Cardiac muscle cell (in vitro differentiated cells and primary cell): ENCODE results near the gene SMIM26. TPM values are rescaled to one million over a fixed set of nuclear protein-coding genes. Genes with fewer than 3 reads are reported as not detected.

Source experiments
- DNase-seq, 2 donors: peaks; one replicate each; pipeline versions ENCODE4 v3.0.0 to v3.0.0-alpha.2; 2010 to 2017; ENCODE audit warnings: low read depth in 1 of 2, low spot score in 1 of 2
- H3K27ac ChIP-seq: fragments of 200-600 bp; sonication (generic); 2 replicates; pipeline ENCODE4 v1.5.1; 2016
- H3K27me3 ChIP-seq: fragments of 200-600 bp; sonication (generic); 2 replicates; pipeline ENCODE4 v1.6.0; 2016; ENCODE audit warnings: control low read depth
- H3K36me3 ChIP-seq: fragments of 200-600 bp; sonication (generic); 2 replicates; pipeline ENCODE4 v1.5.1; 2016; ENCODE audit warnings: control low read depth
- H3K4me1 ChIP-seq: fragments of 200-600 bp; sonication (generic); 2 replicates; pipeline ENCODE4 v1.8.1; 2017; ENCODE audit warnings: low read depth, mild to moderate bottlenecking, mixed run types
- H3K4me3 ChIP-seq: fragments of 200-600 bp; sonication (generic); 2 replicates; pipeline ENCODE4 v1.5.1; 2016; ENCODE audit warnings: mild to moderate bottlenecking
- H3K9me3 ChIP-seq: fragments of 200-600 bp; sonication (generic); 2 replicates; pipeline ENCODE4 v1.5.1; 2017; ENCODE audit warnings: low read depth, mild to moderate bottlenecking, control low read depth
- polyA plus RNA-seq: library from polyadenylated mRNA; unstranded; fragments of >200 nt; fragmentation: Nextera tagmentation; extraction: Ambion mirVana; gene quantifications from 2 replicates; pipeline ENCODE4 v1.2.1, GENCODE V29; 2016
- total RNA-seq: library from RNA; depleted of rRNA; stranded (reverse); fragments of >200 nt; gene quantifications from 2 replicates; pipeline ENCODE4 v1.2.3, GENCODE V29; 2016
- TF ChIP-seq, protein P1 (sequence below): IDR thresholded peaks from 2 replicates; pipeline ENCODE4 v1.5.1; 2012; ENCODE audit warnings: low read depth, mild to moderate bottlenecking, low read length

Gene SMIM26
- total and polyA plus RNA-seq, 2 experiments from 2014 or later, result 152 to 167 TPM

DNA sequence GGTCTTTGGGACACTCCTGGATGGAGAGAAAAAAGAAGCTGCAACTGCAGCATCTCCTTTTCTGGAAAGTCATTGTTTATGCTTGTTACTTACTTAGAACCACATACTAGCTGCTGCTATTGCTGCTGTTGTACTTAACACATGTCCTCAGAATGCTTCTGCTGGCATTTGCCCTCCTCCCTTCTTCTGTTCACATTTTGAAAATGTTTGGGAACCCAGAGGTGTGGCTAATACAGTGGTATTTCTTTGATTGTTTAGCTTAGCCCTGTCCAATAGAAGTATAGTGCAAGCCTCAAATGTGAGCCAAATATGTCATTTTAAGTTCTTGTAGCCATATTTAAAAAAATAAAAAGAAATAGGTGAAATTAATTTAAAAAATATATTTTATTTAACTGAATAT lies 29.0 kb downstream of the SMIM26 start:
- H3K4me3 ChIP-seq, result no peak overlapping the region
- H3K27ac ChIP-seq, result no peak overlapping the region
- H3K4me1 ChIP-seq, result no peaks in the 10 kb centered on the region
- H3K9me3 ChIP-seq, result no peaks in the 10 kb centered on the region
- TF ChIP-seq, protein P1, sequence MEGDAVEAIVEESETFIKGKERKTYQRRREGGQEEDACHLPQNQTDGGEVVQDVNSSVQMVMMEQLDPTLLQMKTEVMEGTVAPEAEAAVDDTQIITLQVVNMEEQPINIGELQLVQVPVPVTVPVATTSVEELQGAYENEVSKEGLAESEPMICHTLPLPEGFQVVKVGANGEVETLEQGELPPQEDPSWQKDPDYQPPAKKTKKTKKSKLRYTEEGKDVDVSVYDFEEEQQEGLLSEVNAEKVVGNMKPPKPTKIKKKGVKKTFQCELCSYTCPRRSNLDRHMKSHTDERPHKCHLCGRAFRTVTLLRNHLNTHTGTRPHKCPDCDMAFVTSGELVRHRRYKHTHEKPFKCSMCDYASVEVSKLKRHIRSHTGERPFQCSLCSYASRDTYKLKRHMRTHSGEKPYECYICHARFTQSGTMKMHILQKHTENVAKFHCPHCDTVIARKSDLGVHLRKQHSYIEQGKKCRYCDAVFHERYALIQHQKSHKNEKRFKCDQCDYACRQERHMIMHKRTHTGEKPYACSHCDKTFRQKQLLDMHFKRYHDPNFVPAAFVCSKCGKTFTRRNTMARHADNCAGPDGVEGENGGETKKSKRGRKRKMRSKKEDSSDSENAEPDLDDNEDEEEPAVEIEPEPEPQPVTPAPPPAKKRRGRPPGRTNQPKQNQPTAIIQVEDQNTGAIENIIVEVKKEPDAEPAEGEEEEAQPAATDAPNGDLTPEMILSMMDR, result no peak
- no peaks in the 10 kb centered on the region for H3K27me3 ChIP-seq
- DNase-seq, result no peak
- no peaks in the 10 kb centered on the region for H3K36me3 ChIP-seq

DNA sequence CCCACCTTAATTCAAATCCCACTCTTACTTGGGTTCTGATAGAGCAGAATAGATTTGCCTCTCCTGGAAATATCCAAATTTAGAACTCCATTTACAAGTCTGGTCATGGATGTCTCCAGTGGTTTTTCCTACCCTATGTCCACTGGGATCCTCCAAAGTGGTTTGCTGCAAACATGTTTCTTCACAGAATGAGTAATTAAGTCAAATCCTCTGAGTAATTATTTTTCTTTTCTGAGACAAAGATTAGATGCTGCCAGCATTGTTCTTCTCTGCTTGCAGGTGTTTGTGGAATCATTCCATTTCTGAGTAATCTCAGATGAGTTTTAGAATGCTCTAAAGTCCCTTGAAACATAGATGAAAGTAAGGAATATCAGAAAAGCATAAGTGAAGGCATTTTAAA lies 42.5 kb downstream of the SMIM26 start:
- no peaks in the 10 kb centered on the region for H3K4me1 ChIP-seq
- H3K4me3 ChIP-seq, result no peak overlapping the region
- no peaks in the 10 kb centered on the region for H3K9me3 ChIP-seq
- no peaks in the 10 kb centered on the region for H3K36me3 ChIP-seq
- TF ChIP-seq, protein P1, result no peak
- no peak for DNase-seq
- no peaks in the 10 kb centered on the region for H3K27me3 ChIP-seq
- H3K27ac ChIP-seq, result no peak overlapping the region

DNA sequence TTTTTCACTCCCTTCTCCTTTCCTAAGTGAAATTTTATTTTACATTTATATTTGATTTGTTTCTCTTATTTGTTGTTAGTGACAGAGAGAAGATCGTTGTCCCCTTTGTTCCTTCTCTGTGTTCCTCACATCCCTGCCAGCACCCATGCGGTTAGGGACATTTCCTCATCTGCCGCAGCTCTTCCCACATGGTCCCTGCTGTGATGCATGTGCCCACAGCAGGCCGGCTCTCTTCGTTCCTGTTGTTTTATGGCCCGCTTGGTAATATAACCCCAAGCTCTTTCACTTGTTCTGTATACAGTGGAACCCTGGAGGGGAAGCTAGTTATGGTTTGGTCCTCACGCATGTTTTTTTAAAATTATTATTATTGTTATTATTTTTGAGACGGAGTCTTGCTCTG lies 44.3 kb downstream of the SMIM26 start:
- H3K27ac ChIP-seq, result no peak overlapping the region
- no peak for DNase-seq
- TF ChIP-seq, protein P1, result no peak
- no peaks in the 10 kb centered on the region for H3K4me1 ChIP-seq
- no peaks in the 10 kb centered on the region for H3K9me3 ChIP-seq
- H3K36me3 ChIP-seq, result no peaks in the 10 kb centered on the region
- no peaks in the 10 kb centered on the region for H3K27me3 ChIP-seq
- no peak overlapping the region for H3K4me3 ChIP-seq

DNA sequence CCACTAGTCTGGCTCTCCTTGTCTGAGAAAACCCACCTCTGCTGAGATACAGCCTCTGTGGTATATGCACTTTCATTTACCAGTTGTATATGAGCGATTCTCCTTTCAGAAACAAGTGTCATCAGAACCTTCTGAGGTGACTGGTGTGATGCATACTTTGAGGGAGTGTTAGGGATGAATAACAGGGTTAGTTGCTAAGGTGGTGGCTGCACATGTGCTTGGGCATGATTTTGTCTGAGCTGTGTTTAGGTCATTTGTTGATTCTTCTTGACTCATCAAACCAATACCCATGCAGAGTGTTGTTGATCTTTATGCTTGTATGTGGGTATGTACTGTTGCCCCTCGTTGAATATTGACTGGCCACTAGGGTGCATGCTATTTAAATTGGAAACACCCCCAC lies 46.3 kb downstream of the SMIM26 start:
- Histone ChIP-seq H3K4me3 (no peak overlapping the region), H3K27ac (no peak overlapping the region), H3K4me1 (no peaks in the 10 kb centered on the region), H3K27me3 (no peaks in the 10 kb centered on the region), H3K9me3 (no peaks in the 10 kb centered on the region), H3K36me3 (no peaks in the 10 kb centered on the region)
- DNase-seq, result no peak
- TF ChIP-seq, protein P1, result no peak

DNA sequence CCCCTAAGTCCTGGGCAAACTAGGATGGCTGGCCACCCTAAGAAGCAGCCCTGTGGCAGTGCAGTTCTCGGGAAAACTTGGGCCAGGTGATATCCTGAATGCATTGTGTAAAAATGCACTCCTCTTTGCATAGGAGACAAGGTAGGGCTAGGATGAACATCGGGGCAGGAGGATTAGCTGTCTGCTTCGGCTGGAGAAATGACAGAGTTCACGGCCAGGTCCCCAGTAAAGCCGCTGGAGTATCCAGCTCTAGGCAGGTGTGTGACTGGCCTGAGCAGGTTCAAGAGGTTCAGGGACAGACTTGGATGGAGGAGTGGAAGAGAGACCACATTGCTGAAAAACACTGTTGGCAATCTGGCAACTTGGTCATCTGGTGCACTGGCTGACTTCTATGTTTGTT lies 47.0 kb downstream of the SMIM26 start:
- Histone ChIP-seq H3K36me3 (no peaks in the 10 kb centered on the region), H3K27ac (no peak overlapping the region), H3K9me3 (no peaks in the 10 kb centered on the region), H3K4me3 (no peak overlapping the region), H3K27me3 (no peaks in the 10 kb centered on the region), H3K4me1 (no peaks in the 10 kb centered on the region)
- TF ChIP-seq, protein P1, result no peak
- DNase-seq, result no peak
